PFSK-1 (cell line): ENCODE measurements around the gene AKR1C8.

ENCODE experiments used
- FOXP2 ChIP-seq: optimal IDR thresholded peaks from 2 replicates; pipeline ENCODE3; 2011; ENCODE audit warnings: borderline replicate concordance, control low read depth, inconsistent platforms; ENCODE audit not compliant: insufficient read depth; ENCODE audit errors: extremely low read length, extremely low read depth
- POLR2AphosphoS5 ChIP-seq: IDR thresholded peaks from 2 replicates; pipeline ENCODE4 v1.6.1; 2012; ENCODE audit warnings: low read depth, mild to moderate bottlenecking, control low read depth, low read length, moderate library complexity
- REST ChIP-seq, 2 experiments: IDR thresholded peaks; 2 replicates each; pipeline versions ENCODE4 v1.6.1 to v1.8.0; 2011 to 2012; ENCODE audit warnings: low read depth in 2 of 2, low read length in 2 of 2, control low read depth in 1 of 2, inconsistent platforms in 1 of 2, mild to moderate bottlenecking in 1 of 2, moderate library complexity in 1 of 2; ENCODE audit not compliant: insufficient read depth in 1 of 2
- SIN3A ChIP-seq: IDR thresholded peaks from 2 replicates; pipeline ENCODE4 v1.6.1; 2012; ENCODE audit warnings: mild to moderate bottlenecking, low read length, moderate library complexity, borderline replicate concordance; ENCODE audit not compliant: insufficient read depth
- TAF1 ChIP-seq: IDR thresholded peaks from 2 replicates; pipeline ENCODE4 v1.6.1; 2012; ENCODE audit warnings: low read length, control low read depth, borderline replicate concordance; ENCODE audit not compliant: insufficient read depth

Gene AKR1C8

GRCh38 chr10:5142199-5142598, 42.8 kb downstream of the AKR1C8 start:
- TF ChIP-seq REST (IDR thresholded peaks at IDR 0.05; ENCODE audit: insufficient read depth in 1 of 2, low read depth in 2 of 2, low read length in 2 of 2) = no peak
- TF ChIP-seq SIN3A = no peak
- TF ChIP-seq TAF1 = no peak
- no peak for TF ChIP-seq FOXP2
- TF ChIP-seq POLR2AphosphoS5 = no peak

- TF ChIP-seq TAF1 (no peak), REST (IDR thresholded peaks at IDR 0.05; ENCODE audit: insufficient read depth in 1 of 2, low read depth in 2 of 2, low read length in 2 of 2) (no peak), SIN3A (no peak), POLR2AphosphoS5 (no peak), FOXP2 (no peak)
These were observed 48.4 kb downstream of the AKR1C8 start for GRCh38 chr10:5136468-5137087.

- TF ChIP-seq SIN3A = no peak
- TF ChIP-seq POLR2AphosphoS5 = no peak
- TF ChIP-seq REST (IDR thresholded peaks at IDR 0.05; ENCODE audit: insufficient read depth in 1 of 2, low read depth in 2 of 2, low read length in 2 of 2) = no peak
These were observed 49.4 kb downstream of the AKR1C8 start for GRCh38 chr10:5135581-5135980.

- no peak for TF ChIP-seq REST (IDR thresholded peaks at IDR 0.05; ENCODE audit: insufficient read depth in 1 of 2, low read depth in 2 of 2, low read length in 2 of 2)
- no peak for TF ChIP-seq SIN3A
- no peak for TF ChIP-seq TAF1
- TF ChIP-seq FOXP2 = no peak
- no peak for TF ChIP-seq POLR2AphosphoS5
These were observed 59.5 kb downstream of the AKR1C8 start for GRCh38 chr10:5125315-5126044.

- no peak for TF ChIP-seq POLR2AphosphoS5
- no peak for TF ChIP-seq REST (IDR thresholded peaks at IDR 0.05; ENCODE audit: insufficient read depth in 1 of 2, low read depth in 2 of 2, low read length in 2 of 2)
- TF ChIP-seq FOXP2 = no peak
- no peak for TF ChIP-seq SIN3A
- TF ChIP-seq TAF1 = no peak
These were observed 61.1 kb downstream of the AKR1C8 start for GRCh38 chr10:5123886-5124285.
